MCF 10A (cell line): ENCODE results near the gene ZNF593. TPM values are rescaled to one million over a fixed set of nuclear protein-coding genes. Genes with fewer than 3 reads are reported as not detected.

Experiments used
- BruUV-seq: library from RNA; stranded (reverse); fragments of 400-500 nt; replicated peaks from 2 replicates; lab custom pipeline; 2021; lab: Mats Ljungman, UMichigan
- CTCF ChIA-PET: fragments of 300-600 bp; sonication (Branson Sonifier 250); formaldehyde crosslinking; extraction: SDS; loops from one replicate; lab custom pipeline; 2021; ENCODE audit warnings: antibody characterized with exemption, inconsistent platforms; lab: Yijun Ruan, JAX
- POLR2A ChIA-PET: fragments of 300-600, 350-650 bp; sonication (Branson Sonifier 250); formaldehyde crosslinking; extraction: SDS; loops from one replicate; lab custom pipeline; 2020; ENCODE audit warnings: antibody characterized with exemption, inconsistent platforms; lab: Yijun Ruan, JAX
- DNase-seq: peaks from one replicate; pipeline ENCODE4 v3.0.0-alpha.2; 2018; ENCODE audit not compliant: unreplicated experiment
- H3K27ac Mint-ChIP-seq: one replicate; pipeline ENCODE4 v1.8.0; 2022; ENCODE audit warnings: mild to moderate bottlenecking, low read depth, mixed read lengths; ENCODE audit not compliant: unreplicated experiment
- H3K27me3 Mint-ChIP-seq: one replicate; pipeline ENCODE4 v1.8.0; 2022; ENCODE audit warnings: mixed read lengths; ENCODE audit not compliant: insufficient read depth, unreplicated experiment
- H3K36me3 Mint-ChIP-seq: one replicate; pipeline ENCODE4 v1.8.0; 2022; ENCODE audit warnings: mild to moderate bottlenecking, moderate library complexity, mixed read lengths; ENCODE audit not compliant: insufficient read depth, unreplicated experiment
- H3K4me1 Mint-ChIP-seq: one replicate; pipeline ENCODE4 v1.8.0; 2022; ENCODE audit warnings: mixed read lengths; ENCODE audit not compliant: insufficient read depth, unreplicated experiment
- H3K4me3 Mint-ChIP-seq: one replicate; pipeline ENCODE4 v1.8.0; 2022; ENCODE audit warnings: mild to moderate bottlenecking, moderate library complexity, mixed read lengths; ENCODE audit not compliant: unreplicated experiment
- H3K9me3 Mint-ChIP-seq: one replicate; pipeline ENCODE4 v1.8.0; 2022; ENCODE audit warnings: mixed read lengths; ENCODE audit not compliant: unreplicated experiment
- CTCF ChIP-seq: fragments of 200-600 bp; IDR thresholded peaks from one replicate; pipeline ENCODE4 v1.8.0; 2022; ENCODE audit warnings: antibody characterized with exemption, mild to moderate bottlenecking; ENCODE audit not compliant: unreplicated experiment
- intact Hi-C: fragments of 100-400 bp; cut with micrococcal nuclease; formaldehyde crosslinking; loops from 2 replicates; pipeline ENCODE4 v1.14.1; 2022
- total RNA-seq: library from RNA; stranded (reverse); gene quantifications from 2 replicates; pipeline ENCODE4 v1.2.3, GENCODE V29; 2022

The ZNF593 gene
- total RNA-seq, 1 experiment from 2014 or later: 82.6 TPM

DNA sequence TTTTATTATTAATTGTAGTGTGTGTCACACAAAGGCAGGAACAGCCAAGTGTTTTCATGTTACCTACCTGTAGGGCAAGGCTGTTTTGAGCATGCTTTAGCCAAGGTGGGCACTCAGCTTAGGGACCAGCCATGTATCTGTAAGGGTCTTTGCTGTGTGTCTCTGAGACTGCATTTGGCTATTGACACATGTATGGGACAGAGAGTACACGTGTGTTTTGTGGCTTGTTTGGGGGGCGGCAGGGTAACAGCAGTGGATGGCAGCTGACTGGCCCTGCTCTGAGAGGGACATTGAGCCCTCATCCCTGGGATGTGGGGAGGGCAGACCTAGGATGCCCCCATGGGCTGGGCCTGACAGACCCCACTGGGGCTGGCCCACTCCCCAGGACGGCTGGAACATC, 27.6 kb downstream of the ZNF593 start:
- no peak for DNase-seq
- Mint-ChIP-seq H3K4me3 (no peak overlapping the region), H3K36me3 (no peaks in the 10 kb centered on the region), H3K27ac (no peak overlapping the region), H3K9me3 (no peaks in the 10 kb centered on the region), H3K4me1 (no peaks in the 10 kb centered on the region), H3K27me3 (peaks cover 13% of the 10 kb centered on the region)
- no TSS peak for BruUV-seq
- CTCF ChIA-PET: no interaction called here
- TF ChIP-seq CTCF: no peak
- intact Hi-C loops: no loop called here
- POLR2A ChIA-PET: no interaction called here

GRCh38 chr1:26197813-26198212, 28.1 kb downstream of the ZNF593 start:
- DNase-seq: no peak
- H3K4me1 Mint-ChIP-seq: no peaks in the 10 kb centered on the region
- ChIA-PET CTCF (interaction anchor here (0.8 kb wide), 1 partner anchor 78 kb away, joined by 3 read pairs; no protein-coding TSS in a partner anchor), POLR2A (no interaction called here)
- intact Hi-C loops: no loop called here
- no peak for TF ChIP-seq CTCF
- no peak overlapping the region for H3K27ac Mint-ChIP-seq
- H3K4me3 Mint-ChIP-seq: no peak overlapping the region
- peaks cover 18% of the 10 kb centered on the region for H3K27me3 Mint-ChIP-seq
- no TSS peak for BruUV-seq
- no peaks in the 10 kb centered on the region for H3K36me3 Mint-ChIP-seq
- no peaks in the 10 kb centered on the region for H3K9me3 Mint-ChIP-seq

GRCh38 chr1:26200413-26200812, 30.7 kb downstream of the ZNF593 start:
- ChIA-PET CTCF (interaction anchor here (0.6 kb wide), 1 partner anchor 22 kb away, joined by 3 read pairs; no protein-coding TSS in a partner anchor), POLR2A (no interaction called here)
- H3K27me3 Mint-ChIP-seq: peaks cover 13% of the 10 kb centered on the region
- DNase-seq: no peak
- no peaks in the 10 kb centered on the region for H3K36me3 Mint-ChIP-seq
- no peak for TF ChIP-seq CTCF
- no peak overlapping the region for H3K4me3 Mint-ChIP-seq
- no TSS peak for BruUV-seq
- intact Hi-C loops: no loop called here
- no peaks in the 10 kb centered on the region for H3K4me1 Mint-ChIP-seq
- H3K27ac Mint-ChIP-seq: no peak overlapping the region
- H3K9me3 Mint-ChIP-seq: no peaks in the 10 kb centered on the region

DNA sequence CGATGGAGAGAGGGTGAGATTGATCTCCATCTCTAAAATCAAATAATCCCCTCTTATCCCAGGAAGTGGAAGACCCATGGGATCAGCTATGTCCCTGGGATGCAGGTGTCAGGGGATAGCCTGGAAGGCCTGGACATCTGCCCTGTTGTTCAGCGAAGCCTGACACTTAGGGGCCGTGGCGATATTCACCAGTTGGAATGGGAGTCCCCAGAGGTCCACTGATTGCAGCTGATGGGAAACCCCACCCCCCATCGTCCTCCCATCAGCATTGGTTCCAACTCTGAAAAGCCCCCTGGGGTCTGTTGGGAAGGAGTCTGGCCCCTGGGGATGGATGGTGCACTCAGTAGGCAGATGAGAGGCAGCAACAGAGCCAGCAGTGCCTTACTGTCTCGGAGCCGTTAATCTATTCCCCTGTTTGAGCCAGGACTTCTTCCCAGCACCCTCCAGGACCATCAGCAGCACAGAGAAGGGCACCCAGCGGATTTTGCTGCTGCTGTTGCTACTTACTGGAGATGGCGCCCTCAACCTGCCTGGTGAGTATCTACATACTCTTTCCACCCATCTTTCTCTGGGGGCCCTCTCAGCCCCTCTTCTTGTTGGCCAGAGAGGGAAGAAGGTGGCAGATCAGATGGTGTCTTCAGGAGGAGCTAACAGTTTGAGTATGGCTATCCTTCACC, 34.1 kb downstream of the ZNF593 start:
- H3K36me3 Mint-ChIP-seq: no peaks in the 10 kb centered on the region
- ChIA-PET POLR2A (interaction anchor here (0.6 kb wide), 2 partner anchors 34 to 585 kb away, joined by 3 read pairs; partner anchors contain the start of gene ZNF593), CTCF (interaction anchor here (0.5 to 1.3 kb wide), 4 partner anchors 15 to 234 kb away, joined by 3 read pairs; partner anchors contain the start of gene CNKSR1)
- no peaks in the 10 kb centered on the region for H3K4me1 Mint-ChIP-seq
- no peak for TF ChIP-seq CTCF
- no peak overlapping the region for H3K4me3 Mint-ChIP-seq
- BruUV-seq: no TSS peak
- intact Hi-C loops: no loop called here
- no peak overlapping the region for H3K27ac Mint-ChIP-seq
- no peak for DNase-seq
- H3K9me3 Mint-ChIP-seq: no peaks in the 10 kb centered on the region
- H3K27me3 Mint-ChIP-seq: peaks cover 13% of the 10 kb centered on the region
